Smooth muscle cell (in vitro differentiated cells): ENCODE results near the gene MCOLN1. TPM values are rescaled to one million over a fixed set of nuclear protein-coding genes. Genes with fewer than 3 reads are reported as not detected.

ENCODE experiments used
- DNase-seq: peaks from one replicate; lab custom pipeline; 2025; ENCODE audit not compliant: unreplicated experiment; lab: John Stamatoyannopoulos, UW
- H2AFZ ChIP-seq: fragments of 200-600 bp; sonication (generic); 2 replicates; pipeline ENCODE4 v1.6.0; 2016; ENCODE audit warnings: antibody characterized with exemption, low read depth, mild to moderate bottlenecking
- H3F3A ChIP-seq: fragments of 200-600 bp; sonication (generic); 2 replicates; pipeline ENCODE4 v1.6.0; 2017; ENCODE audit warnings: antibody characterized with exemption, low read depth
- H3K27ac ChIP-seq: fragments of 200-600 bp; sonication (generic); 2 replicates; pipeline ENCODE4 v1.5.1; 2016; ENCODE audit warnings: low read depth, mild to moderate bottlenecking
- H3K27me3 ChIP-seq: fragments of 200-600 bp; sonication (generic); 2 replicates; pipeline ENCODE4 v1.6.1; 2016; ENCODE audit warnings: low read depth, mild to moderate bottlenecking
- H3K36me3 ChIP-seq: fragments of 200-600 bp; sonication (generic); 2 replicates; pipeline ENCODE4 v1.5.1; 2016; ENCODE audit warnings: low read depth
- H3K4me1 ChIP-seq: fragments of 200-600 bp; sonication (generic); 2 replicates; pipeline ENCODE4 v1.5.1; 2016; ENCODE audit warnings: low read depth
- H3K4me2 ChIP-seq: fragments of 200-600 bp; sonication (generic); 2 replicates; pipeline ENCODE4 v1.6.0; 2016; ENCODE audit warnings: mild to moderate bottlenecking
- H3K4me3 ChIP-seq: fragments of 200-600 bp; sonication (generic); 2 replicates; pipeline ENCODE4 v1.5.1; 2016; ENCODE audit warnings: mild to moderate bottlenecking
- H3K79me2 ChIP-seq: fragments of 200-600 bp; sonication (generic); 2 replicates; pipeline ENCODE4 v1.6.0; 2016; ENCODE audit warnings: low read depth, mild to moderate bottlenecking
- H3K9ac ChIP-seq: fragments of 200-600 bp; sonication (generic); 2 replicates; pipeline ENCODE4 v1.6.0; 2016; ENCODE audit warnings: low read depth
- H3K9me3 ChIP-seq: fragments of 200-600 bp; sonication (generic); replicated peaks from 2 replicates; pipeline ENCODE4 v1.5.1; 2016; ENCODE audit warnings: low read depth
- H4K20me1 ChIP-seq: fragments of 200-600 bp; sonication (generic); 2 replicates; pipeline ENCODE4 v1.6.0; 2016; ENCODE audit warnings: low read depth
- CTCF ChIP-seq: fragments of 200-600 bp; sonication (generic); IDR thresholded peaks from 2 replicates; pipeline ENCODE4 v1.5.1; 2017; ENCODE audit warnings: borderline replicate concordance, mild to moderate bottlenecking, antibody characterized with exemption; ENCODE audit not compliant: insufficient read depth, poor library complexity, severe bottlenecking
- WGBS: methylation state at CpG from one replicate; pipeline ENCODE4 v1.1.7; 2016; ENCODE audit warnings: low lambda C conversion rate; 5-methylcytosine and 5-hydroxymethylcytosine counted together
- polyA plus RNA-seq: library from polyadenylated mRNA; unstranded; fragments of >200 nt; fragmentation: Nextera tagmentation; extraction: Ambion mirVana; gene quantifications from 2 replicates; pipeline ENCODE4 v1.2.1, GENCODE V29; 2016
- total RNA-seq: library from RNA; depleted of rRNA; stranded (reverse); fragments of >200 nt; gene quantifications from 2 replicates; pipeline ENCODE4 v1.2.3, GENCODE V29; 2014

MCOLN1 gene
- total and polyA plus RNA-seq, 2 experiments from 2014 or later = 9.8 to 19.2 TPM

- H3K4me3 ChIP-seq = no peak overlapping the region
- peaks cover 29% of the 10 kb centered on the region for H3K27me3 ChIP-seq
- H3K9ac ChIP-seq = no peak overlapping the region
- H3K4me2 ChIP-seq = no peak overlapping the region
- no peaks in the 10 kb centered on the region for H3K36me3 ChIP-seq
- DNase-seq = no peak
- no peak overlapping the region for H2AFZ ChIP-seq
- H3K27ac ChIP-seq = no peak overlapping the region
- H3K4me1 ChIP-seq = no peaks in the 10 kb centered on the region
- no peaks in the 10 kb centered on the region for H3F3A ChIP-seq
- 83% methylated on average over 4 of the region's 6 CpGs for WGBS
- TF ChIP-seq CTCF = no peak
- H4K20me1 ChIP-seq = no peaks in the 10 kb centered on the region
- H3K9me3 ChIP-seq = no peaks in the 10 kb centered on the region
- no peaks in the 10 kb centered on the region for H3K79me2 ChIP-seq
Observed at GRCh38 chr19:7504684-7505083, 17.7 kb upstream of the MCOLN1 start.

- Histone ChIP-seq H3K27ac (no peak overlapping the region), H3K9me3 (no peaks in the 10 kb centered on the region), H3K4me2 (no peak overlapping the region), H3K27me3 (peaks cover 24% of the 10 kb centered on the region), H3K4me1 (no peaks in the 10 kb centered on the region), H2AFZ (no peak overlapping the region), H3K79me2 (no peaks in the 10 kb centered on the region), H3K36me3 (no peaks in the 10 kb centered on the region), H3K9ac (no peak overlapping the region), H3K4me3 (no peak overlapping the region), H3F3A (peaks cover 4% of the 10 kb centered on the region), H4K20me1 (no peaks in the 10 kb centered on the region)
- no peak for TF ChIP-seq CTCF
- DNase-seq = no peak
- 76% methylated on average over 19 of the region's 19 CpGs for WGBS
Observed at GRCh38 chr19:7505288-7505681, 17.1 kb upstream of the MCOLN1 start.

GRCh38 chr19:7505682-7506384, 16.6 kb upstream of the MCOLN1 start:
- no peak for DNase-seq
- Histone ChIP-seq H3K27me3 (peaks cover 18% of the 10 kb centered on the region), H3K9ac (no peak overlapping the region), H3K27ac (no peak overlapping the region), H3K79me2 (no peaks in the 10 kb centered on the region), H4K20me1 (no peaks in the 10 kb centered on the region), H3F3A (peaks cover 9% of the 10 kb centered on the region), H3K4me1 (no peaks in the 10 kb centered on the region), H3K4me3 (no peak overlapping the region), H3K4me2 (no peak overlapping the region), H3K9me3 (no peaks in the 10 kb centered on the region), H3K36me3 (no peaks in the 10 kb centered on the region), H2AFZ (no peak overlapping the region)
- 10% methylated on average over 22 of the region's 33 CpGs for WGBS
- no peak for TF ChIP-seq CTCF
